GM18499 (cell line): Measurements from ENCODE around the gene MAML3.
A peak's percentile ranks its signal among the peaks of the same experiment; 100 is the strongest.

Source experiments
- ATAC-seq: cut with Tn5 transposase; IDR thresholded peaks from one replicate; pipeline ENCODE4 v1.9.1; 2021; ENCODE audit warnings: moderate number of reproducible peaks; ENCODE audit not compliant: insufficient read depth, unreplicated experiment

MAML3 gene

DNA sequence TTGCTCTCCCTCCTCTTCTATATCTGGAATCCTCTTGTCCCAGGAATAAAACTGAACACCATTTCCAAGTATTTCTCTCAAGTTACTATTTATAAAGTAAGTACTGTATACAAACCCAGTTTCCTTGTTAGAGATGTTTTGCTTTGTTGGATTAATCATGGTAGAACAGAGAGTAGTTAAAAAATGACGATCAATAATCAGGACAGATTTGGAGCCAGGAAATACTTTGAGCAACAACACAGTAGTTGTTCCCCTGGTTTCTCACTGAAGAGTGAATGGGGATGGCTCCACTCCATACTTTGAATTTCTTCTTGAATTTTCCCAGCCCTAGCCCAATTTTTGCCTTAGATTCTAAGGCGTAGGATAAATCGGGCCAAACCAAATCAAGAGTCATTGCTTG is 467.0 kb downstream of the MAML3 start:
- ATAC-seq: no peak

DNA sequence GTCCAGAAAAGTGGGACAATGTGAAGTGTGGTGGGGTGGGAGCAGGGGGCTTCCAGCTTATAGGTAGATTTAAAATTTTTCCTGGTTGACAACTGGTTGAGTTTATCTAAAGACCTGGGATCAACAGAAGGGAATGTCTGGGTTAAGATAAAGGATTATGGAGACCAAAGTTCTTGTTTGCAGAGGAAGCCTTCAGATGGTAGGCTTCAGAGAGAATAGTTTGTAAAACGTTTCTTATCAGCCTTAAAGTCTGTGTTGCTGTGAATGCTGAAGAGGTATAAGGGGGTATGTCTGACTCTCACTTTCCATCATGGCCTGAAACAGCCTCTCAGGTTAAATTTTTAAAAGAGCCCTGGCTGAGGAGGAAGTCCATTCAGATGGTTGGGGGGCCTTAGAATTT is 467.9 kb downstream of the MAML3 start:
- ATAC-seq: no peak

- no peak for ATAC-seq
Measured at GRCh38 chr4:139685180-139685579, 468.8 kb downstream of the MAML3 start.

GRCh38 chr4:139684351-139684750 is 469.6 kb downstream of the MAML3 start:
- no peak for ATAC-seq

DNA sequence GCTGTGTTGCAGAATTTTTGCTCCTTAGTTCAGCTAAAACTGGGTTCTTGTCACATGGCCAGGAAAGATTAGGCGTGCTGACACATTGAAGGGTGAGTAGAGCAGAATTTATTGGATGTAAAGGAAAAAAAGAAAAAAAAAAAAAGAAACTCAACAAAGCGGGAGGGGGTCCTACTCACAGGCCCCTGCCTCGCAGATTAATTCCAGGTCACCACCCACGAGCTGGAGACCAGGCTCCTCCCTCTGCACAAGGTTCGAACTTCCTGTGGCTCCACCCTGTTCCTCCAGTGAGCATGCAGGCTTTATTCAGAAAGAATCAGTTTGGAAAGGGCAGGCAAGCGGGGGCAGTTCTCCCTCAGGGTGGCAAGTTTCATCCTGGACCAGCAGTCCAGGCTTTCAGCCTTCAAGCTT is 471.2 kb downstream of the MAML3 start:
- no peak for ATAC-seq

GRCh38 chr4:139682309-139682708 is 471.7 kb downstream of the MAML3 start:
- ATAC-seq: no peak

GRCh38 chr4:139676913-139677585 is 476.9 kb downstream of the MAML3 start:
- ATAC-seq: no peak

DNA sequence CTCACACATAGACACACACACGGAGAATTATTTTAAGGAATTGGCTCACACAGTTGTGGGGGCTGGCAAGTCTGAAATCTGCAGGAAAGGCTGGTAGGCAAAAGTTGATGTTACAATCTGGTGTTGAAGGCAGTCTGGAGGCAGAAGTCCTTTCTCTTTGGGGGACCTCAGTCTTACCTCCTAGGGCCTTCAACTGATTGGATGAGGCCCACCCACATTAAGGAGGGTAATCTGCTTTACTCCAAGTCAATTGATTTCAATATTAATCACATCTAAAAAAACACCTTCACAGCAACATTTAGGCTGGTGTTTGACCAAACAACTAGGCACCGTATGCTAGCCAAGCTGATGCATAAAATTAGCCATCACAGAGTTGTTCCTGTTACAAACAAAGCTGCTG is 477.6 kb downstream of the MAML3 start:
- no peak for ATAC-seq

GRCh38 chr4:139675651-139676050 is 478.3 kb downstream of the MAML3 start:
- ATAC-seq: no peak

GRCh38 chr4:139674875-139675550 is 479.0 kb downstream of the MAML3 start:
- ATAC-seq: peak; percentile 44

GRCh38 chr4:139672732-139673131 is 481.3 kb downstream of the MAML3 start:
- no peak for ATAC-seq

DNA sequence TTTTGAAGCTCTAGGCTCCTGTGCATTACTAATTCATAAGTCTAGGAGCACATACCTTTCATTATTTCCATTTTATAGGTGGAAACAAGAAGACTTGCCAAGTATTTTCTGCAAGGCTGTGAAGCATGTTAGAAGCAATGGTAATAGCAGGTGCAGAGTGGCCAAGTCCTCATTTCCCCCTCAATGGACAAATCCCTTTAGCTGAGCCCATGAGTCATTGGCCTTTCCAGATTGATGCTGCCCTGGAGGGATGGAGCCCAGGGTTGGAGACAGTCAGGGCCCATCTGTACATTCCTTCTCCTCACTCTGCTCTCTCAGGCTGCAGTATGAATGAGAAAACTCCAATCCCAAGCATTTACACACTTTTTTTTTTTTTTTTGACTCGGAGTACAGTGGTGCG is 481.8 kb downstream of the MAML3 start:
- ATAC-seq: no peak

GRCh38 chr4:139670775-139671174 is 483.2 kb downstream of the MAML3 start:
- no peak for ATAC-seq

GRCh38 chr4:139669890-139670289 is 484.1 kb downstream of the MAML3 start:
- no peak for ATAC-seq

DNA sequence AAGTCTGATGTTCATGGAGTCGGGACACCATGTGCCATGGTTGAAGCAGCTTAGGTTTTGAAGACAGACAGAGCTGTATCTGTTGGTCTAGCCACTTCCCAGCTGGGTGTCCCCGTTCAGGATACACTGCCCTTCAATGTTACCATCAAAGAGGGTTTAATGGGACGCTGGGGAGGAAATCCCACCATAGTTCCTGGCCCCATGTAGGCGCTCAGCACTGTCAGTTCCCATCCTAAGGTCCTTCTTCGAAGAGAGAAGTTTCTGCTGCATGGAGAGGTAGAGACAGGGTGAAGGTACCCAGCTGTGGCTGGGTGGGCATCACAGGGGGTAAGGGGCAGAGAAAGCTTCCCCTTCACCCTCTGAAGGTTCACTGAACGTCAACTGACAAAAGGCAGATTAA is 484.6 kb downstream of the MAML3 start:
- no peak for ATAC-seq

DNA sequence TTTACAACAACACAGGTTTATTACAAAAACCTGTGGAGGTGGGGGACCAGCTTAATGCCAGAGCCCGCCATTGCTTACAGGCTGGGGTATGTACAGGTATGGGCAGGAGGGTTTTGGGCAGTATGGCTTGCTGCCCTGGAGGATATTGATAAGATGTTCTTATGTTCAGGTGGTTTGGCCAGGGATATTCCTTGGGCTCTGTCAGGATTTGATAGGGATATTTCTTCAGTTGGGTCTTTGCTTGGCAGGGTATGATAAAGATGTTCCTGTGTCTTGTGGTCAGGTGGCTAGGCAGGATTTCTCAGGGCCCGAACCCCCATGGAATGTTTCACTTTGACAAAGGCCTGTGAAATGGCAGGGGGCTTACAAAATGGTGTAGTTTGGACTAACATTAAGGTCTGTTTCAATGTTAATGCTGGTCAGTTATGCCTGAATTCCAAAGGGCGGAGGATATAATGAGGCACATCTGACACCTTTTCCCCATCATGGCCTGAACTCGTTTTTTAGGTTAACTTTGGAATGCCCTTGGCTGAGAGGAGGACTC is 485.3 kb downstream of the MAML3 start:
- ATAC-seq: no peak

GRCh38 chr4:139668036-139668435 is 485.9 kb downstream of the MAML3 start:
- no peak for ATAC-seq
